ENCODE results near the gene C16orf96. TPM values are rescaled to one million over a fixed set of nuclear protein-coding genes. Genes with fewer than 3 reads are reported as not detected.

Gene C16orf96
- total and polyA plus RNA-seq, 2 donors (not counting 3 experiments of a cell fraction or from before 2014, with no cell fraction given) = not detected

DNA sequence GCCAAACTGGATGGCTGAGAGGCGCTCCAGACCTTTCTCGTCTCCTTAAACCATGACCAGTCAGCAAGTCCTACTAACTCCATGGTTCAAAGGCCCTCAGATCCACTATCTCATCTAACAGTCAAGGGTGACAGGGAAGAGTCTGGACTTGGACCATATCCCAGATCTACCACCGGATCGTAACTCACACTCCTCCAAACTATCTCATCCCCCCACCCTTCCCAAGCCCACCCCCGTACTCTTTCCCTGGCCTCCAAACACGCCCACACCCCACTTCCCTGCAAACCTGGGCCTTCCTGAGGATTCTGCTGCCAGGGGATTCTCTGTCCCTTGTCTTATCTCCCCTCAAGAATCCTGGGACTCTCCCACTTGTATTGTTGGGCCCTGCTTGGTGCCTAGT lies 22.6 kb upstream of the C16orf96 start:
- POLR2A ChIA-PET = no interaction called here

More for the DNA sequence above, 22.6 kb upstream of the C16orf96 start:
- dilution Hi-C loops (cut with MboI; ENCODE audit: extremely low pct_ligation_motif_present, low sequenced_read_pairs) = no loop called here
- peaks cover 4% of the 10 kb centered on the region for H3K4me1 ChIP-seq (ENCODE audit: control insufficient read depth, extremely low read depth, insufficient read depth, low read length)
- FAIRE-seq (no peak), DNase-seq (ENCODE audit: low read depth, low spot score) (no peak)
- no peak overlapping the region for H2AFZ ChIP-seq (ENCODE audit: low read depth, low read length)
- CTCF ChIA-PET = interaction anchor here (1.0 kb wide), 1 partner anchor 15 kb away, joined by 5 read pairs; no protein-coding TSS in a partner anchor
- H4K20me1 ChIP-seq (replicated peaks; ENCODE audit: control insufficient read depth, extremely low read depth, insufficient read depth, low read length) = no peaks in the 10 kb centered on the region
- no peak overlapping the region for H3K27ac ChIP-seq (ENCODE audit: insufficient read depth, low read depth, low read length)
- TF ChIP-seq FOS (IDR thresholded peaks at IDR 0.05; ENCODE audit: borderline replicate concordance, insufficient read depth, low read length) (no peak), JUN (IDR thresholded peaks at IDR 0.05; ENCODE audit: borderline replicate concordance, insufficient read depth, insufficient read length, low read depth) (no peak), GATA2 (IDR thresholded peaks at IDR 0.05; ENCODE audit: insufficient read depth, insufficient read length, low read depth, low read length) (no peak), POLR2A (IDR thresholded peaks at IDR 0.05; ENCODE audit: low read depth, low read length) (no peak), POLR2AphosphoS5 (IDR thresholded peaks at IDR 0.05; ENCODE audit: insufficient read depth, low read depth, low read length) (no peak), MYC (IDR thresholded peaks at IDR 0.05; ENCODE audit: low read depth, low read length) (no peak), EZH2 (IDR thresholded peaks at IDR 0.05; ENCODE audit: borderline replicate concordance, low read depth, low read length, severe bottlenecking) (no peak)
- TF ChIP-seq, protein P1, sequence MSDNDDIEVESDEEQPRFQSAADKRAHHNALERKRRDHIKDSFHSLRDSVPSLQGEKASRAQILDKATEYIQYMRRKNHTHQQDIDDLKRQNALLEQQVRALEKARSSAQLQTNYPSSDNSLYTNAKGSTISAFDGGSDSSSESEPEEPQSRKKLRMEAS (IDR thresholded peaks at IDR 0.05; ENCODE audit: insufficient read depth, insufficient read length) = no peak
- TF ChIP-seq, protein P2, sequence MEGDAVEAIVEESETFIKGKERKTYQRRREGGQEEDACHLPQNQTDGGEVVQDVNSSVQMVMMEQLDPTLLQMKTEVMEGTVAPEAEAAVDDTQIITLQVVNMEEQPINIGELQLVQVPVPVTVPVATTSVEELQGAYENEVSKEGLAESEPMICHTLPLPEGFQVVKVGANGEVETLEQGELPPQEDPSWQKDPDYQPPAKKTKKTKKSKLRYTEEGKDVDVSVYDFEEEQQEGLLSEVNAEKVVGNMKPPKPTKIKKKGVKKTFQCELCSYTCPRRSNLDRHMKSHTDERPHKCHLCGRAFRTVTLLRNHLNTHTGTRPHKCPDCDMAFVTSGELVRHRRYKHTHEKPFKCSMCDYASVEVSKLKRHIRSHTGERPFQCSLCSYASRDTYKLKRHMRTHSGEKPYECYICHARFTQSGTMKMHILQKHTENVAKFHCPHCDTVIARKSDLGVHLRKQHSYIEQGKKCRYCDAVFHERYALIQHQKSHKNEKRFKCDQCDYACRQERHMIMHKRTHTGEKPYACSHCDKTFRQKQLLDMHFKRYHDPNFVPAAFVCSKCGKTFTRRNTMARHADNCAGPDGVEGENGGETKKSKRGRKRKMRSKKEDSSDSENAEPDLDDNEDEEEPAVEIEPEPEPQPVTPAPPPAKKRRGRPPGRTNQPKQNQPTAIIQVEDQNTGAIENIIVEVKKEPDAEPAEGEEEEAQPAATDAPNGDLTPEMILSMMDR (IDR thresholded peaks at IDR 0.05; ENCODE audit: extremely low read depth in 1 of 2, insufficient read depth in 1 of 2, low read depth in 1 of 2, low read length in 2 of 2) = no peak
- intact Hi-C loops (cut with micrococcal nuclease) = no loop called here
- no peak overlapping the region for H3K4me3 ChIP-seq (replicated peaks in 1 of 3; ENCODE audit: insufficient read depth in 1 of 3, low read depth in 1 of 3, low read length in 3 of 3)
- H3K79me2 ChIP-seq (ENCODE audit: control insufficient read depth, insufficient read depth, low read length) = no peaks in the 10 kb centered on the region
- no peak overlapping the region for H3K9ac ChIP-seq (replicated peaks; ENCODE audit: extremely low read depth, insufficient read depth, low read length)
- H3K27me3 ChIP-seq (ENCODE audit: control insufficient read depth in 2 of 2, insufficient read depth in 2 of 2, low read length in 2 of 2) = no peaks in the 10 kb centered on the region
- H3K4me2 ChIP-seq (ENCODE audit: insufficient read depth, low read length) = no peak overlapping the region
- no TSS peak for BruUV-seq (replicated peaks)
- H3K9me3 ChIP-seq (replicated peaks; ENCODE audit: control insufficient read depth, insufficient read depth, low read length) = no peaks in the 10 kb centered on the region
- peaks cover 0 to 6% of the 10 kb centered on the region in 2 experiments for H3K36me3 ChIP-seq (ENCODE audit: control insufficient read depth in 2 of 2, extremely low read depth in 1 of 2, insufficient read depth in 2 of 2, low read length in 2 of 2)
- no peaks in the 10 kb centered on the region for H3K9me1 ChIP-seq (replicated peaks; ENCODE audit: control insufficient read depth, extremely low read depth, insufficient read depth, low read length)

Data from endothelial cell of umbilical vein (primary cell).